ENCODE measurements around the gene ZNF584. TPM values are rescaled to one million over a fixed set of nuclear protein-coding genes. Genes with fewer than 3 reads are reported as not detected.
"Not testable (repeated sequence)": the region's sequence is repeated elsewhere in the genome, so short reads cannot be mapped to it uniquely, and the experiment has no call there.

ZNF584 gene
- total RNA-seq, 4 donors from 2014 or later = 7.9 to 34.1 (median 9.2) TPM

- TF ChIP-seq, protein P1, sequence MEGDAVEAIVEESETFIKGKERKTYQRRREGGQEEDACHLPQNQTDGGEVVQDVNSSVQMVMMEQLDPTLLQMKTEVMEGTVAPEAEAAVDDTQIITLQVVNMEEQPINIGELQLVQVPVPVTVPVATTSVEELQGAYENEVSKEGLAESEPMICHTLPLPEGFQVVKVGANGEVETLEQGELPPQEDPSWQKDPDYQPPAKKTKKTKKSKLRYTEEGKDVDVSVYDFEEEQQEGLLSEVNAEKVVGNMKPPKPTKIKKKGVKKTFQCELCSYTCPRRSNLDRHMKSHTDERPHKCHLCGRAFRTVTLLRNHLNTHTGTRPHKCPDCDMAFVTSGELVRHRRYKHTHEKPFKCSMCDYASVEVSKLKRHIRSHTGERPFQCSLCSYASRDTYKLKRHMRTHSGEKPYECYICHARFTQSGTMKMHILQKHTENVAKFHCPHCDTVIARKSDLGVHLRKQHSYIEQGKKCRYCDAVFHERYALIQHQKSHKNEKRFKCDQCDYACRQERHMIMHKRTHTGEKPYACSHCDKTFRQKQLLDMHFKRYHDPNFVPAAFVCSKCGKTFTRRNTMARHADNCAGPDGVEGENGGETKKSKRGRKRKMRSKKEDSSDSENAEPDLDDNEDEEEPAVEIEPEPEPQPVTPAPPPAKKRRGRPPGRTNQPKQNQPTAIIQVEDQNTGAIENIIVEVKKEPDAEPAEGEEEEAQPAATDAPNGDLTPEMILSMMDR (IDR thresholded peaks at IDR 0.05) = no peak
- no peak for ATAC-seq (ENCODE audit: low FRiP score)
- DNase-seq (ENCODE audit: low spot score) = no peak
Measured at GRCh38 chr19:58434217-58434616, 25.8 kb downstream of the ZNF584 start.

DNA sequence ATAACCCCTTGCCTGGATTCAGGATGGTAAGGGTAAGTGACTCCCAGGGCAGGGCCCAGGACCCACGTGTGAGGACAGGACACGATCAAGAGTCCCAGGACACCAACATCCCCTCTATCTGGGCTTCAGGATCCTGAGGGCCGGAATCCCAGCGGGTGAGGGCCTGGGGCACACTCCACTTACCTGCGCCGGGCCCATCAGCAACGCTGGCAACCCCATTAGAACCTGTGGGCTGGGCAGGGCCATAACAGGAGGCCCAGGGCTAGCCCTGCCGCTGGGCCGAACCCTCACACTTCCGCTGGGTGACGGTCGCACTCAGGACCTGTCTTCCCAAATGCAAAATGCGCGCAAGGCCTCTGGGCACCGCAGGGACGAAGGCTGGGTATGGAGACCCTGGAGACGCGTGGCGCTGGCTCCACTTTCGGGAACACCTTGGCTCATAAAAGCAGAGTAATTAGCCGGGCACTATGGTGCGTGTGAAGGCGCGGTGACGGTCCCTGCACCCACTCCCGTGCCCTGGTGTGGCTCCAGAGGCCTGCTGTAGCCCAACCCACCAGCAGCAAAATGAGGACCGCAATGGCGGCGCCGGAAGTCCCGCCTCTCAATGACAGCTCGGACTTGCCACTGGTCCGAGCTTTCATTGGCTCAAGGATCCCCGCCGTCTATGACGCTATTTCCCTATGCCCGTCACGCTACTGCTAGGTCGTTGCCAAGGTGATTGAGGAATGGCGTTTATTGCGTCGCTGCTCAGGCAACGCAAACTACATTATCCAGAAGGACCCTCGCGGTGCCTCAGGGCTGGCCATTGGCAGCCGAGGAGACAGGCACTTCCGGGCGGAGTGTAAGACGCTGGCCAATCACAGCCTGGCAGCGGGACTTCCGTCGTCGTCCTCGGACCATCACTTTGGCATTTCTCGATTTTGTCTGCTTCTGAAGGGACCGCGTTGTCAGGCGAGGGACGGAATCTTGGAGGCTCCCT, 31.4 kb downstream of the ZNF584 start, which contains the start of gene ZNF132:
TSS of gene ZNF132 (minus strand) at position 578 of the 979 bp plus-strand sequence. CDS start at position 246, 332 bp downstream.
- TF ChIP-seq, protein P1 (IDR thresholded peaks at IDR 0.05) = no peak
- ATAC-seq (ENCODE audit: low FRiP score) (peak; percentile 99), DNase-seq (ENCODE audit: low spot score) (peak; percentile 93)

DNA sequence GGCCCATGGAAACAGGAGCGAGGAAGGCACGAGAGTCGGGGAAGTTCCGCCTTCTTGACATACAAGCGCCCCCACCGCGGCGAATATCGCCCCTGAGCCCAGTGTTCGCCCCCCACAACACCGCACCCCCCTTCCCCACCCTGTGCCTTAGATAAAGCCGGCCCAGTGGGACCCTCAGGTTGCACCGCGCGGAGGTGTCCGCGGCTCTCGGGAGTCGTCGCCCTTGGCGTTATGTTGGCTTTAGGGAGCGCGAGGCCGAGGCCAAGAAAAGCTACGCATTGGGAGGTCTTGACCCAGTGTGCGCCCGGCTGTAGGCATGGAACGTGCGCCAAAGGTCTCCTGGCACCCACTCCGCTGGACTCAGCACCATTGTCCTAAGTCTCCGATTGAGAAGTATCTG, 32.1 kb downstream of the ZNF584 start:
- ATAC-seq (ENCODE audit: low FRiP score) (no peak), DNase-seq (ENCODE audit: low spot score) (no peak)
- TF ChIP-seq, protein P1 (IDR thresholded peaks at IDR 0.05) = no peak

DNA sequence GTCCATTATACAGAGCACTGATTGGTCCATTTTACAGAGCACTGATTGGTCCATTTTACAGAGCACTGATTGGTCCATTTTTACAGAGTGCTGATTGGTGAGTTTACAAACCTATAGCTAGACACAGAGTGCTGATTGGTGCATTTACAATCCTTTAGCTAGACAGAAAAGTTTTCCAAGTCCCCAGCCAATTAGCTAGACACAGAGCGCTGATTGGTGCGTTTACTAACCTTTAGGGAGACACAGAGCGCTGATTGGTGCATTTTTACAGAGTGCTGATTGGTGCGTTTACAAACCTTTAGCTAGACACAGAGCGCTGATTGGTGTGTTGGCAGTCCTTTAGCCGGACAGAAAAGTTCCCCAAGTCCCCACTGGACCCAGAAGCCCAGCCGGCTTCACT, 34.5 kb downstream of the ZNF584 start:
- DNase-seq (ENCODE audit: low spot score); ATAC-seq (ENCODE audit: low FRiP score): not testable (repeated sequence)

GRCh38 chr19:58448860-58449259, 40.4 kb downstream of the ZNF584 start:
- not testable (repeated sequence) for ATAC-seq (ENCODE audit: low FRiP score); DNase-seq (ENCODE audit: low spot score)

DNA sequence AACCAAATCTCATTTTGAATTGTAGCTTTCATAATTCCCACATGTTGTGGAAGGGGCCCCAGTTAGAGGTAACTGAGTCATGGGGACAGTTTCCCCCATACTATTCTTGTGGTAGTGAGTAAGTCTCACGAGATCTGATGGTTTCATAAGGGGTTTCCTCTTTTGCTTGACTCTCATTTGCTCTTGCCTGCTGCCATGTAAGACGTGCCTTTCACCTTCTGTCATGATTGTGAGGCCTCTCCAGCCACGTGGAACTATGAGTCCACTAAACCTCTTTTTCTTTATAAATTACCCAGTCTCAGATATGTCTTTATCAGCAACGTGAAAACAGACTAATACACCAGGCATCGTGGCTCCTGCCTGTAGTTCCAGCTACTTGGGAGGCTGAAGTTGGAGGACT, 41.5 kb downstream of the ZNF584 start:
- ATAC-seq (ENCODE audit: low FRiP score); DNase-seq (ENCODE audit: low spot score): not testable (repeated sequence)

DNA sequence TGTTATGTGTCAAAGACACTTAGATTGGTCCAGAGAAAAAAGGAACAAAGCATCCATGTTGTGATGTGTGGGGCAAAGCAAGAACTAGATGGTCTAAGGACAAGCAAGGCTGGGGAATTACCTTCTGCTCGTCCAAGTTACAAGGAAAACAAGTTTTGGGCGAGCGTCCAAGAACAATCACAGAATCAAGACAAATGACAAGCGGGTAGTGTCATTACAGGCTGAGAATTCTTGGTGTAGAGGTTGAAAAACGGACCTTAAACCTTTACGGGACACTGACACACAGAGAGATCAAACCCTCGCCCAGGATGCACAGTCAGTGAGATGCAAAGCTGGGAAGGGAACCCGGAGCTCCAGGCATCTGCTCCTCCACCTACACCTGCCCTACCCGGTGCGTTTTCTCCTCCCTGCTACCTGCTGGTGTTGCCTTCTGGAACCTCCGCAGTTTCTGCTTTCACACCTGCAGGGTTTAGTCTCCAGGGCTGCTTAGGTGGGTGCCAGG, 42.5 kb downstream of the ZNF584 start:
- DNase-seq (ENCODE audit: low spot score) (no peak), ATAC-seq (ENCODE audit: low FRiP score) (peak; percentile 42)
- TF ChIP-seq, protein P1 (IDR thresholded peaks at IDR 0.05) = no peak

DNA sequence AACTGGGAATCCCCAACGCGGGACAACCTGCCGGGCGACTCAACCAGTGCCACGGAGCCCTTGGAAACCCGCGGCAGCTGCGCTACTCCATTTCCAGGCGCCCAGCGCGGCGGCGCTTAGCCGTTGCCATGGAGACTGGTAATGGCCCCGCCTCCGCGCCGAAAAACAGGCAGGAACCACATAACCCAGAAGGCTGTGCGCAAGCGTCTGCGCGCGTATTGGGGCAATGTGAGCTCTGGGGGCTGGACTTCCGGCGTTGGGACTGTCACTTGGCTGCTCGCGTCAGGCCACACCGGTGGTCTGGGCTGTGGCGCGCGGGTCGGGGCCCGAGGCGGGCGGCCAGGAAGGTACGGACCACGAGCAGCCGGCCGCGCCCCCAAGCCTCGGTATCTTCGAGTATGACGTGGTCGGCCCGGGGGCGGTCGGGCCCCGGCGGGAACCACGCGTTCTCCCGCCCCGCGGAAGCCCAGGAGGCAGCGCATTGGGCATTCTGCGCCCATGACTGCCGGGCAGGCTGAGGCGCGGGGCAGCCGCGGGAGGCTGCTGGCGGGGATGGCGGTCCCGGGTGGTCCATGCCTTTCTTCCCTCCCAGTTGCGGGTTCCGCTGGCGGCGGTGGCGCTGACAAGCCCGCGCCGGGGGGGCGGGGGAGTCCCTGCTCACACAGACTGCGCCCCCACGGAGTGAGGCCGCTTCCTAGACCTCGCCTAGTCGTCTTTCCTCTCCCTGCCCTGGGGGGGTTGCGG, 43.1 kb downstream of the ZNF584 start, which contains the start of gene ZNF324B:
TSS of gene ZNF324B (plus strand) at position 265 of the 744 bp plus-strand sequence. CDS start 2,080 bp downstream, outside the sequence.
- TF ChIP-seq, protein P1 (IDR thresholded peaks at IDR 0.05) = no peak
- peak; percentile 98 for ATAC-seq (ENCODE audit: low FRiP score)

More for the DNA sequence above, 43.1 kb downstream of the ZNF584 start, which contains the start of gene ZNF324B:
- DNase-seq (ENCODE audit: low spot score) = peak; percentile 89
